GM12874 (cell line): ENCODE data around the gene SLC27A3.

Experiments used
- TF ChIP-seq, protein P1 (sequence below): IDR thresholded peaks from 2 replicates; pipeline ENCODE4 v1.5.1; 2011; ENCODE audit warnings: low read depth, mild to moderate bottlenecking, control low read depth, low read length, moderate library complexity; ENCODE audit not compliant: insufficient read depth

The SLC27A3 gene

GRCh38 chr1:153735090-153735420 lies 40.2 kb upstream of the SLC27A3 start:
- TF ChIP-seq, protein P1, sequence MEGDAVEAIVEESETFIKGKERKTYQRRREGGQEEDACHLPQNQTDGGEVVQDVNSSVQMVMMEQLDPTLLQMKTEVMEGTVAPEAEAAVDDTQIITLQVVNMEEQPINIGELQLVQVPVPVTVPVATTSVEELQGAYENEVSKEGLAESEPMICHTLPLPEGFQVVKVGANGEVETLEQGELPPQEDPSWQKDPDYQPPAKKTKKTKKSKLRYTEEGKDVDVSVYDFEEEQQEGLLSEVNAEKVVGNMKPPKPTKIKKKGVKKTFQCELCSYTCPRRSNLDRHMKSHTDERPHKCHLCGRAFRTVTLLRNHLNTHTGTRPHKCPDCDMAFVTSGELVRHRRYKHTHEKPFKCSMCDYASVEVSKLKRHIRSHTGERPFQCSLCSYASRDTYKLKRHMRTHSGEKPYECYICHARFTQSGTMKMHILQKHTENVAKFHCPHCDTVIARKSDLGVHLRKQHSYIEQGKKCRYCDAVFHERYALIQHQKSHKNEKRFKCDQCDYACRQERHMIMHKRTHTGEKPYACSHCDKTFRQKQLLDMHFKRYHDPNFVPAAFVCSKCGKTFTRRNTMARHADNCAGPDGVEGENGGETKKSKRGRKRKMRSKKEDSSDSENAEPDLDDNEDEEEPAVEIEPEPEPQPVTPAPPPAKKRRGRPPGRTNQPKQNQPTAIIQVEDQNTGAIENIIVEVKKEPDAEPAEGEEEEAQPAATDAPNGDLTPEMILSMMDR, result no peak

GRCh38 chr1:153741986-153742385 lies 33.2 kb upstream of the SLC27A3 start:
- TF ChIP-seq, protein P1, result no peak

GRCh38 chr1:153742411-153743142 lies 32.6 kb upstream of the SLC27A3 start:
- TF ChIP-seq, protein P1, result no peak

GRCh38 chr1:153745417-153745816 lies 29.8 kb upstream of the SLC27A3 start:
- TF ChIP-seq, protein P1, result no peak

GRCh38 chr1:153746174-153746573 lies 29.0 kb upstream of the SLC27A3 start:
- TF ChIP-seq, protein P1, result no peak

DNA sequence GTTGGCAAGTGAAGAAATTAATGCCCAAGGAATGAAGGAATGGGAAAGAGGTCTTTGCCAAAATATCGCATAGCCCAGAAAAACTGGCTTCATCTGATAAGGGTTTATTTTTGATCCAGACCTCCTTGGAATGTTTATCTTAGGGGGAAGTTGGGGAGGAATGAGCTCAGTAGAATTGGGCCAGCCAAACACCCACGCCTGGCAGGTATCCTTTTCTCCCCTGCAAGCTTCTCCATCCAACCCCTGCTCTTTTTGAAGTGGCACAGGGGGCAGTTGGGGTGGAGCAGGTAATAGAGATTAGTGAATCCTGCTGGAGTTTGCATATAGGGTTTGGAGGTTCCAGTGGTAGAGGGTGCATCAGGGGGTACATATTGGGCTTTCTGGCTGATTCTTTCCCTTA lies 26.3 kb upstream of the SLC27A3 start:
- TF ChIP-seq, protein P1, result no peak

DNA sequence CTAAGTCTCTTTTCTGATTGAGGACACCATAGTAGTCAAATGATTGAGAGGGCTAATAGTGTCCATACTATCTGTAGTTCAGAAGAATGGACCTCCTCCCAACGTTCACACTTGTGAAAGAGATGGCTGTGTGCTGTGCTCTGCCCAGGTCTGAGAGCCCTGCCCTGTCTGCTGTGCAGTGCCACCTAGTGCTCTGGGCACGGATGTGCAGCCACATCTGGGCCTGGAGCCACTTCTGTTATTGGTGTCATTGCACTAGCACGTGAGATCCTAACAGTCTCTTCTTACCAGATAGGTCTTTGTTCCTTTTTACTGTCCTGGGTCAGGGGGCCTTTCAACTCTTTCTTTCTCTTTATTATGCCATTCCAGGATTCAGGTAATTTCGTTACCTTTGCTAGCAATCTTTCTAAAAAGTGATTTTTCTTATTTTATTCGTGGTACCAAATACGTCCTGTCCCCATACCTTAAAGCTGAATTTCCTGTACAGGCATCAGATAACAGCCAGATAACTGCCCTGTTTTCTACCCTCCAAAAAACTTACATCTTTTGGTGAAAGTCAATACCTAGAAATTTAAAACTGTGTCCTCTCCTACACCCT lies 25.7 kb upstream of the SLC27A3 start:
- TF ChIP-seq, protein P1, result peak; percentile 94
